Neural progenitor cell (in vitro differentiated cells): Measurements from ENCODE around the gene CFAP410.

Source experiments
- CTCF ChIP-seq: fragments of 200-600 bp; sonication (generic); IDR thresholded peaks from 2 replicates; pipeline ENCODE4 v1.5.1; 2017; ENCODE audit warnings: antibody characterized with exemption, mild to moderate bottlenecking
- EZH2 ChIP-seq: fragments of 200-600 bp; sonication (generic); IDR thresholded peaks from 2 replicates; pipeline ENCODE4 v1.6.1; 2017; ENCODE audit warnings: antibody characterized with exemption, mild to moderate bottlenecking, moderate library complexity

- TF ChIP-seq CTCF (no peak), EZH2 (no peak)
These were observed 47.9 kb downstream of the CFAP410 start for GRCh38 chr21:44291078-44291935.
